GM06990 (cell line): ENCODE data around the gene ZFYVE28.
A peak's percentile ranks its signal among the peaks of the same experiment; 100 is the strongest.

ENCODE experiments used
- DNase-seq: peaks from one replicate; pipeline ENCODE4 v3.0.0-alpha.2; 2011; ENCODE audit not compliant: insufficient read length; ENCODE audit errors: extremely low read depth
- H3K27me3 ChIP-seq: replicated peaks from 2 replicates; pipeline ENCODE4 v1.6.0; 2011; ENCODE audit warnings: low read length; ENCODE audit not compliant: control insufficient read depth, insufficient read depth
- H3K36me3 ChIP-seq: 2 replicates; pipeline ENCODE4 v1.5.1; 2011; ENCODE audit warnings: low read length; ENCODE audit not compliant: control insufficient read depth, insufficient read depth
- H3K4me3 ChIP-seq: replicated peaks from 2 replicates; pipeline ENCODE4 v1.5.1; 2011; ENCODE audit warnings: low read depth, mild to moderate bottlenecking, control low read depth, low read length
- CTCF ChIP-seq: IDR thresholded peaks from 2 replicates; pipeline ENCODE4 v1.5.1; 2011; ENCODE audit warnings: low read length, control low read depth, mild to moderate bottlenecking, inconsistent platforms; ENCODE audit not compliant: insufficient read depth, poor library complexity, severe bottlenecking

Gene ZFYVE28

GRCh38 chr4:2265113-2266110 is 153.0 kb downstream of the ZFYVE28 start:
- no peaks in the 10 kb centered on the region for H3K36me3 ChIP-seq
- no peak for DNase-seq
- no peak for TF ChIP-seq CTCF
- no peaks in the 10 kb centered on the region; the same call in 1 of the 2 replicates for H3K27me3 ChIP-seq
- no peak overlapping the region for H3K4me3 ChIP-seq

GRCh38 chr4:2264481-2265041 is 153.9 kb downstream of the ZFYVE28 start:
- DNase-seq, result no peak
- TF ChIP-seq CTCF, result no peak
- H3K36me3 ChIP-seq, result peaks cover 6% of the 10 kb centered on the region
- H3K27me3 ChIP-seq, result no peaks in the 10 kb centered on the region; the same call in 1 of the 2 replicates
- H3K4me3 ChIP-seq, result no peak overlapping the region

- no peak overlapping the region for H3K4me3 ChIP-seq
- no peak for DNase-seq
- TF ChIP-seq CTCF, result no peak
These were observed 154.5 kb downstream of the ZFYVE28 start for GRCh38 chr4:2263926-2264321.

GRCh38 chr4:2262944-2263250 is 155.5 kb downstream of the ZFYVE28 start:
- no peaks in the 10 kb centered on the region for H3K27me3 ChIP-seq

More at GRCh38 chr4:2263926-2264321, 154.5 kb downstream of the ZFYVE28 start:
- Histone ChIP-seq H3K27me3 (no peaks in the 10 kb centered on the region), H3K36me3 (peaks cover 6% of the 10 kb centered on the region)

More at GRCh38 chr4:2262944-2263250, 155.5 kb downstream of the ZFYVE28 start:
- H3K4me3 ChIP-seq, result peak overlapping the region; percentile 75
- no peak for DNase-seq
- TF ChIP-seq CTCF, result no peak
- peaks cover 11% of the 10 kb centered on the region for H3K36me3 ChIP-seq
